ENCODE measurements around the gene RSPRY1. TPM values are rescaled to one million over a fixed set of nuclear protein-coding genes. Genes with fewer than 3 reads are reported as not detected.

RSPRY1 gene
- total and polyA plus RNA-seq, 5 experiments from 2014 or later: 25.9 to 34.6 (median 29.3) TPM

DNA sequence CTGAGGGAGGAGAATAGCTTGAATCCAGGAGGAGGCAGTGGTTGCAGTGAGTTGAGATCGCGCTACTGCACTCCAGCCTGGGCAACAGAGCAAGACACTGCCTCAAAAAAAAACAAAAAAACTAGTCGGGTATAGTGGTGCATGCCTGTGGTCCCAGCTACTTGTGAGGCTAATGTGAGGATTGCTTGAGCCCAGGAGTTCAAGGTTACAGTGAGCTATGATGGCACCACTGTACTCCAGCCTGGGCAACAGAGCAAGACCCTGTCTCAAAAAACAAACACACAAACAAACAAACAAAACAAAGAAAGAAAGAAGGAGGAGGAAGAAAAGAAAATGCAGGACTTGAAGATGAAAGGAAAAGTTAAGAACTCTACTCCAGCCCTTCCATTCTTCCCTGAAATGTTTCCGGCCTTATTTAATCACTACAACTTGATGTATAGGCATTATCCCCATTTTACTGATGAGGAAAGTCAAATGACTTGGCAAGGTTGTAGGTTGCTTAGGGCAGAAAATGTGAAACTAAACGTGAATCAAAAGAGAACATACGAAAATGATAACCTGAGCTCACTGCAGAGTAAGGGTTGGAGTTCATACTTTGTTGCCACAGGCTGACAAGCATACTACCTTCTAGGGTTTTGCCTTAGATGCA lies 30.3 kb upstream of the RSPRY1 start:
- ATAC-seq (no peak), DNase-seq (no peak)
- peaks cover 12 to 82% (median 35%) of the 10 kb centered on the region in 3 donors for H3K36me3 Mint-ChIP-seq
- H3K27me3 Mint-ChIP-seq: no peaks in the 10 kb centered on the region
- peak overlapping the region in 5 of 10 donors; percentile 1 to 70 (median 12) for H3K27ac Mint-ChIP-seq
- H3K4me1 Mint-ChIP-seq: peaks cover 16 to 38% (median 22%) of the 10 kb centered on the region in 4 donors
- no peaks in the 10 kb centered on the region for H3K9me3 Mint-ChIP-seq
- POLR2A ChIA-PET: interaction anchor here (0.5 to 0.7 kb wide), 3 partner anchors 25 to 34 kb away, joined by 3 to 4 read pairs (median 3); no protein-coding TSS in a partner anchor
- no peak overlapping the region for H3K4me3 Mint-ChIP-seq

DNA sequence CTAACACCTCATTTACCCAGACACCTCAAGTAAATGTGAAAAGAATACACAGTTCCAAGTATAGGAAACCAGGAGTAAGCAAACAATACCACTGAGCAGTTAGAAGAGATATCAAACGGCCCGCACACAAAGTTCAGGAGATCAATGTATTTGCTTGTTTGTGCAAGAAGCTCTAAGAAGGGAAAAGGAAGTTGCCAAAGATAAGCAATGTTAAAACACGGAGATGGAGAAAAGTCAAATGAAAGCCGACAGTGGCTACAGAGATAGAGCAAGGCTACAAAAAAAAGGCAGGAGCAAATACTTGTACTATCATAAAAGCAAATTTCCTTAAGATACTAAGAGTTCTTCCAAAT lies 29.8 kb upstream of the RSPRY1 start:
- no peak overlapping the region for H3K4me3 Mint-ChIP-seq
- DNase-seq: no peak
- POLR2A ChIA-PET: interaction anchor here (0.7 kb wide), 1 partner anchor 25 kb away, joined by 3 read pairs; no protein-coding TSS in a partner anchor
- no peaks in the 10 kb centered on the region for H3K27me3 Mint-ChIP-seq
- H3K9me3 Mint-ChIP-seq: no peaks in the 10 kb centered on the region
- H3K27ac Mint-ChIP-seq: peak overlapping the region in 2 of 10 donors; percentile 1 to 20
- peaks cover 12 to 87% (median 35%) of the 10 kb centered on the region in 3 donors for H3K36me3 Mint-ChIP-seq
- no peak for ATAC-seq
- H3K4me1 Mint-ChIP-seq: peaks cover 15 to 38% (median 22%) of the 10 kb centered on the region in 4 donors

- Mint-ChIP-seq H3K27ac (peak overlapping the region in 1 of 10 donors; percentile 56), H3K36me3 (peaks cover 12 to 93% (median 34%) of the 10 kb centered on the region in 3 donors), H3K4me1 (peaks cover 9 to 26% (median 14%) of the 10 kb centered on the region in 4 donors), H3K9me3 (no peaks in the 10 kb centered on the region), H3K27me3 (no peaks in the 10 kb centered on the region), H3K4me3 (no peak overlapping the region)
- no peak for ATAC-seq
- no peak for DNase-seq
- POLR2A ChIA-PET: no interaction called here
These were observed 28.6 kb upstream of the RSPRY1 start for GRCh38 chr16:57157533-57157932.

DNA sequence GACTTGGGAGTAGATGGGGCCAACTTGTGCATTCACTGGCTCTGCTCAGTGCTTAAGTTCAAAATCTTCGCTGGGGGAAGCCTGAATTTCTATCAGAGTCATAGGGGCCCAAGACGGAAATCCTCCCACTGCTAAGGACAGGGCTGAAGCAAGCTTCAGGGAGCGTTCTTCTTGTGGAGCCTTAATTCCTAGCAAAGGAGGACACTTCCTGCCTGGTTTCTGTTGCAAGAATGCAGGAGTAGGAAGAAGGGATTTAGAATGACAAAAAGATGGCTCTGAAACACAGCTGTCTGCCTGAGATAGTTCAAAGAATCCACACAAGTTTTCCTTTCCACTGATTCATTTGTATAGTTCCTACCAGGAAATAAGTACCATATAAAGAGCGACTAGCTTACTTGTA lies 26.7 kb upstream of the RSPRY1 start:
- POLR2A ChIA-PET: interaction anchor here (0.8 kb wide), 1 partner anchor 35 kb away, joined by 4 read pairs; no protein-coding TSS in a partner anchor
- no peak for ATAC-seq
- peak overlapping the region in 1 of 10 donors; percentile 56 for H3K27ac Mint-ChIP-seq
- H3K4me3 Mint-ChIP-seq: no peak overlapping the region
- no peaks in the 10 kb centered on the region for H3K9me3 Mint-ChIP-seq
- peaks cover 8 to 22% (median 11%) of the 10 kb centered on the region in 4 donors for H3K4me1 Mint-ChIP-seq
- H3K27me3 Mint-ChIP-seq: no peaks in the 10 kb centered on the region
- H3K36me3 Mint-ChIP-seq: peaks cover 4 to 93% (median 33%) of the 10 kb centered on the region in 3 donors
- no peak for DNase-seq

GRCh38 chr16:57163842-57164241 lies 22.3 kb upstream of the RSPRY1 start:
- Mint-ChIP-seq H3K9me3 (no peaks in the 10 kb centered on the region), H3K4me3 (no peak overlapping the region), H3K4me1 (peaks cover 8 to 24% (median 17%) of the 10 kb centered on the region in 4 donors), H3K27me3 (no peaks in the 10 kb centered on the region), H3K36me3 (peaks cover 5 to 79% (median 26%) of the 10 kb centered on the region in 3 donors), H3K27ac (no peak overlapping the region)
- ATAC-seq (no peak), DNase-seq (no peak)
- POLR2A ChIA-PET: interaction anchor here (1.2 kb wide), 1 partner anchor 80 kb away, joined by 4 read pairs; no protein-coding TSS in a partner anchor

DNA sequence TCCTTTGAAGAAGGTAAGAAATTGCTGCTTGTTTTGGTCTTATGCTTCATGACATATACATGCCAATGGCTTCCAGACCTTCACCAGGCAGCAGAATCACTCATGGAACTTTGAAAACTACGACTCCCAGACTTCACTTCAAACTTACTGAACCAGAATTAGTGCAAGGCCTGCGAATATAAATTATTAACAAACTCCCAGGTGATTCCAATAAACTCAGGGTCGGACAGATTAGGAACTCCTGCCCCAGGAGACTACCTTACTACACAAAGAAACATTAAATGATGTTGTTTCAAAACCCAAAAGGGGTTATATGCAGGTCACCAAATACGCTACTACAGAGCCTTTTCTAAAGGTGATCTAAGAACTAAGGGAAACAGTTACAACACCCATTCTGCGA lies 20.6 kb upstream of the RSPRY1 start:
- Mint-ChIP-seq H3K4me3 (no peak overlapping the region), H3K27ac (no peak overlapping the region)
- POLR2A ChIA-PET: interaction anchor here (0.6 kb wide), 1 partner anchor 314 kb away, joined by 3 read pairs; no protein-coding TSS in a partner anchor

DNA sequence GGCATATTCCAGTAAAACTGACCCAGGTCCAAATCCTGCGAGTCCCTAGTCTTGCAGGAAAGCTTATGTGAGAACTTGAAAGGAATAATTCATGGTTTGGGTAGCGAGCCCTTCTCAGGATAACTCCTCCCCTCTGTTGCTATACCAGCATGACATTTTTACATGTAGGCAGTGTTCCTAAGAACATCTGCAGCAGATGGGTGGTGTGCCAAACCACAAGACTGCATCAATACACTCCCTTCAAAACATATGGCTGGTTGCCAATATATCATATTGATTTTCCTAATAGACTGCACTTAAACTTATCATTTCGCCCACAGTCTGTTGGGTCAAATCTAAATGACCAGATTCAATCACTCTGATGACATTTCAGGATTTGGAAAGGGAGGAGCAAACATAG lies 20.2 kb upstream of the RSPRY1 start:
- DNase-seq (no peak), ATAC-seq (no peak)
- peaks cover 5 to 79% (median 23%) of the 10 kb centered on the region in 3 donors for H3K36me3 Mint-ChIP-seq
- H3K9me3 Mint-ChIP-seq: no peaks in the 10 kb centered on the region
- no peak overlapping the region for H3K27ac Mint-ChIP-seq
- no peak overlapping the region for H3K4me3 Mint-ChIP-seq
- peaks cover 3 to 22% (median 11%) of the 10 kb centered on the region in 4 donors for H3K4me1 Mint-ChIP-seq
- POLR2A ChIA-PET: no interaction called here
- H3K27me3 Mint-ChIP-seq: no peaks in the 10 kb centered on the region

More for the DNA sequence above, 20.6 kb upstream of the RSPRY1 start:
- Mint-ChIP-seq H3K27me3 (no peaks in the 10 kb centered on the region), H3K4me1 (peaks cover 3 to 24% (median 13%) of the 10 kb centered on the region in 4 donors), H3K36me3 (peaks cover 5 to 79% (median 21%) of the 10 kb centered on the region in 3 donors), H3K9me3 (no peaks in the 10 kb centered on the region)
- ATAC-seq (no peak), DNase-seq (no peak)

DNA sequence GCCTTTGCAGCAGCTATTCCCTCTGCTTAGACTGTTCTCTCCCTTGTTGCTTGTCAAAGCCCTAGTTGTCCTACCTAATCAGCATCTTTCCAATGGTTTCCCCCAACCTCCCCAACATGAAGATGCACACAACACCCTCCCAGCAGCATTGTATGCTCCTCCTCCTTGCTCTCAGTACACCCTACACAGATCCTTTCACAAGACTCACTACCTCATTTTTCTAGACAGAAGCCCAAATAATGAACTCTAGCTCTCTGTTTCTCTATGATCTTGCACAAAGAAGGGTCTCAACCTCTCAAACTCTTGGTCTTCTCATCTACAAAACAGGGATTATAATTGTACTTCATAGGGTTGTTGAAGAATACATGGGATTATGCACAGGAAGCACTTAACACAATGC lies 19.7 kb upstream of the RSPRY1 start:
- H3K27me3 Mint-ChIP-seq: no peaks in the 10 kb centered on the region
- peaks cover 5 to 80% (median 28%) of the 10 kb centered on the region in 3 donors for H3K36me3 Mint-ChIP-seq
- ATAC-seq (no peak), DNase-seq (no peak)
- H3K9me3 Mint-ChIP-seq: no peaks in the 10 kb centered on the region
- peak overlapping the region in 1 of 10 donors; percentile 52 for H3K27ac Mint-ChIP-seq
- H3K4me3 Mint-ChIP-seq: no peak overlapping the region
- POLR2A ChIA-PET: interaction anchor here (0.6 kb wide), 1 partner anchor 164 kb away, joined by 5 read pairs; no protein-coding TSS in a partner anchor
- H3K4me1 Mint-ChIP-seq: peaks cover 6 to 22% (median 11%) of the 10 kb centered on the region in 4 donors

GRCh38 chr16:57166951-57167350 lies 19.2 kb upstream of the RSPRY1 start:
- POLR2A ChIA-PET: interaction anchor here (0.6 kb wide), 1 partner anchor 164 kb away, joined by 5 read pairs; no protein-coding TSS in a partner anchor
- peaks cover 8 to 22% (median 11%) of the 10 kb centered on the region in 4 donors for H3K4me1 Mint-ChIP-seq
- H3K9me3 Mint-ChIP-seq: no peaks in the 10 kb centered on the region
- H3K27me3 Mint-ChIP-seq: no peaks in the 10 kb centered on the region
- no peak for DNase-seq
- no peak overlapping the region for H3K4me3 Mint-ChIP-seq
- no peak for ATAC-seq
- H3K27ac Mint-ChIP-seq: no peak overlapping the region
- peaks cover 5 to 81% (median 28%) of the 10 kb centered on the region in 3 donors for H3K36me3 Mint-ChIP-seq

- Mint-ChIP-seq H3K27me3 (no peaks in the 10 kb centered on the region), H3K4me3 (no peak overlapping the region), H3K27ac (peak overlapping the region in 3 of 10 donors; percentile 4 to 13 (median 5)), H3K9me3 (no peaks in the 10 kb centered on the region), H3K36me3 (peaks cover 5 to 81% (median 28%) of the 10 kb centered on the region in 3 donors), H3K4me1 (peaks cover 8 to 22% (median 11%) of the 10 kb centered on the region in 4 donors)
- ATAC-seq (no peak), DNase-seq (no peak)
- POLR2A ChIA-PET: no interaction called here
These were observed 18.6 kb upstream of the RSPRY1 start for GRCh38 chr16:57167538-57167937.

GRCh38 chr16:57167953-57168352 lies 18.2 kb upstream of the RSPRY1 start:
- Mint-ChIP-seq H3K27me3 (no peaks in the 10 kb centered on the region), H3K36me3 (peaks cover 5 to 81% (median 28%) of the 10 kb centered on the region in 3 donors), H3K4me3 (no peak overlapping the region), H3K9me3 (no peaks in the 10 kb centered on the region), H3K27ac (peak overlapping the region in 2 of 10 donors; percentile 5 to 13), H3K4me1 (peaks cover 8 to 22% (median 11%) of the 10 kb centered on the region in 4 donors)
- DNase-seq (peak in 6 of 10 donors; percentile 33 to 74 (median 58)), ATAC-seq (peak; percentile 97)
- POLR2A ChIA-PET: interaction anchor here (0.6 to 1.2 kb wide), 2 partner anchors 84 to 90 kb away, joined by 3 to 4 read pairs; no protein-coding TSS in a partner anchor

DNA sequence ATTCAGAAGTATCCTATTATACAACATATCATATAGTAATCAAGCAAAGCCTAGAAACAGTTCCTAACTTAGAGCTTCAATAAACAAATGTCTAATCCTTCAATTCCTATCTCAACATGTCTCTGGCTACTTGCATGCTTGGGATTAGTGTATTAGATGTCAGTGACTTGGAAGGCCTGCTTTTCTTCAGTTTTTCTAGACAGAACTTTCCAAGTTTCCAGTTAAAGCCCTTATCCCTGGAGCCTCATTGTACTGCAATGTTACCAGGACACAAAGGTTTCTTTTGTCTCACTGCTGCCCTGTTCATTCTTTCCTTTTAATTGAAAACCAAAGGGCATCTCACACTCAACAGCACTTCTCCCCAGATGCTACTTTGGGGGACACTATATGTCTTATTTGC lies 16.8 kb upstream of the RSPRY1 start:
- peaks cover 2 to 78% (median 21%) of the 10 kb centered on the region in 3 donors for H3K36me3 Mint-ChIP-seq
- peaks cover 8 to 21% (median 12%) of the 10 kb centered on the region in 4 donors for H3K4me1 Mint-ChIP-seq
- H3K9me3 Mint-ChIP-seq: no peaks in the 10 kb centered on the region
- no peak overlapping the region for H3K27ac Mint-ChIP-seq
- no peak overlapping the region for H3K4me3 Mint-ChIP-seq
- ATAC-seq (no peak), DNase-seq (no peak)
- POLR2A ChIA-PET: interaction anchor here (0.7 to 1.2 kb wide), 4 partner anchors 17 to 85 kb away, joined by 3 to 6 read pairs (median 4); partner anchors contain the start of genes PSME3IP1 and RSPRY1
- H3K27me3 Mint-ChIP-seq: no peaks in the 10 kb centered on the region

All from naive thymus-derived CD8-positive, alpha-beta T cell (primary cell).